Epithelial cell of proximal tubule (primary cell): Measurements from ENCODE around the gene HTR3C. TPM values are rescaled to one million over a fixed set of nuclear protein-coding genes. Genes with fewer than 3 reads are reported as not detected.
A peak's percentile ranks its signal among the peaks of the same experiment; 100 is the strongest.
"Not testable (repeated sequence)": the region's sequence is repeated elsewhere in the genome, so short reads cannot be mapped to it uniquely, and the experiment has no call there.

Source experiments
- DNase-seq: peaks from one replicate; pipeline ENCODE4 v3.0.0-alpha.2; 2011; ENCODE audit warnings: low read depth
- H3K4me3 ChIP-seq: 2 replicates; pipeline ENCODE4 v1.5.1; 2011; ENCODE audit warnings: low read depth, mild to moderate bottlenecking, low read length
- total RNA-seq: library from RNA; depleted of rRNA; stranded (reverse); fragments of >200 nt; gene quantifications from 2 replicates; pipeline ENCODE4 v1.2.3, GENCODE V29; 2015
- TF ChIP-seq, protein P1 (sequence below): conservative IDR thresholded peaks from 2 replicates; pipeline ENCODE4 v1.5.1; 2012; ENCODE audit warnings: low read depth, mild to moderate bottlenecking, low read length

HTR3C gene
- total RNA-seq, 1 donor from 2014 or later, result not detected

DNA sequence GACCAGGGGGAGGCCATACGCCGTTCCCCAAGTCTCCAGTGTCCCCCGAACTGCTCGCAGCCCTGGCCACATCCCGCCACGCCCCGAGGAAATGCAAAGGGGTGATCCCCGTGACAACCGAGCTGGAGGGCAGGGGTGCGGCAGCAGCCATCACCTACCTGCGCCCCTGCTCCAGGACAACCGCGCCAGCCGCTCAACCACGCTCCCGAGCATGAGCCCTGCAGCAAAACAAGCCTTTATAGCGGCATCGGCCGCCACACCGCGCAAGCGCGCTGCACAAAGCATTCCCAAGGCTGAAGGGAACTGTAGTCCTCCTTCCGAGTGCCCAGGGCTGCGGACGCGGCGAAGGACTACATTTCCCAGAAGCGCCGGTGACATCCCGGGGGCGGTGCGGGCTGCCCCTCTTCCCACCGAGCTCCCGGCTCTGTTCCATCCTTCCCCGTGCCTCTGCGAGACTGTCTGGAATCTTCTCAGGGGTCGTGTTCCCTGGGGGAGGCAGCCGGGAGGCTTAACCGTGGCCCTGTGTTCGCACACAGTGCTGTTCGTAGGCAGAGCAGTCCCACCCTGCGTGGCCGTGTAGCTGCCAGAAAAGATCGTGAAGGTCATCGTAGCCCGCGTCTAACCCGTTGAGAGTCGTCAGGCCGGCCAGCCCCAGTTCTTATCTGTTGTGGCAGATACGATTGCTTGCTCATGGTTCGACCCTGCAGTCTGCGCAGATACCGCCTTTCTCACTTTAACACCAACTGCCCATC, 35.0 kb upstream of the HTR3C start, which contains the start of gene ABCC5:
Gene ABCC5, minus strand, starts transcription at position 213 of the 752 bp plus-strand sequence. CDS start 3,492 bp downstream, outside the sequence.
- TF ChIP-seq, protein P1, sequence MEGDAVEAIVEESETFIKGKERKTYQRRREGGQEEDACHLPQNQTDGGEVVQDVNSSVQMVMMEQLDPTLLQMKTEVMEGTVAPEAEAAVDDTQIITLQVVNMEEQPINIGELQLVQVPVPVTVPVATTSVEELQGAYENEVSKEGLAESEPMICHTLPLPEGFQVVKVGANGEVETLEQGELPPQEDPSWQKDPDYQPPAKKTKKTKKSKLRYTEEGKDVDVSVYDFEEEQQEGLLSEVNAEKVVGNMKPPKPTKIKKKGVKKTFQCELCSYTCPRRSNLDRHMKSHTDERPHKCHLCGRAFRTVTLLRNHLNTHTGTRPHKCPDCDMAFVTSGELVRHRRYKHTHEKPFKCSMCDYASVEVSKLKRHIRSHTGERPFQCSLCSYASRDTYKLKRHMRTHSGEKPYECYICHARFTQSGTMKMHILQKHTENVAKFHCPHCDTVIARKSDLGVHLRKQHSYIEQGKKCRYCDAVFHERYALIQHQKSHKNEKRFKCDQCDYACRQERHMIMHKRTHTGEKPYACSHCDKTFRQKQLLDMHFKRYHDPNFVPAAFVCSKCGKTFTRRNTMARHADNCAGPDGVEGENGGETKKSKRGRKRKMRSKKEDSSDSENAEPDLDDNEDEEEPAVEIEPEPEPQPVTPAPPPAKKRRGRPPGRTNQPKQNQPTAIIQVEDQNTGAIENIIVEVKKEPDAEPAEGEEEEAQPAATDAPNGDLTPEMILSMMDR, result no peak
- DNase-seq, result no peak
- peak within 1 kb of the TSS; percentile 91 for H3K4me3 ChIP-seq

DNA sequence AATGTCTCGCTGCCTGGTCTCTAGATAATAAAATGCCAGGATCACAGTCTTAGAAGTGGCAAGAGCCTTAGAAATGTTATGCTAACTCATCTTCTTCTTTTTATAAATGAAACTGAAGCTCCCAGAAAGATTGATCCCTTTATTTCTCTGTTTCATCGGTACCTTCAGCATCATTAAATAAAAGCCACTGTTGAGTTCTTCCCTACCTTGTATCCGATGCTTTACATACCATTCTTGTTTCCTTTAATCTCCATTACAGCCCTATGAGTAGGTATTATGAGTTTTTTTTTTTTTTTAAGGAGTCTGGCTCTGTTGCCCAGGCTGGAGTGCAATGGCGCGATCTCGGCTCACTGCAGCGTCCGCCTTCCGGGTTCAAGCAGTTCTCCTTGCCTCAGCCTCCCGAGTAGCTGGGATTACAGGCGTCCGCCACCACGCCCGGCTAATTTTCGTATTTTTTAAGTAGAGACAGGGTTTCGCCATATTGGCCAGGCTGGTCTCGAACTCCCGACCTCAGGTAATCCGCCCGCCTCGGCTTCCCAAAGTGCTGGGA, 34.3 kb upstream of the HTR3C start:
- TF ChIP-seq, protein P1, result no peak
- H3K4me3 ChIP-seq, result peak overlapping the region; percentile 91
- DNase-seq, result no peak

DNA sequence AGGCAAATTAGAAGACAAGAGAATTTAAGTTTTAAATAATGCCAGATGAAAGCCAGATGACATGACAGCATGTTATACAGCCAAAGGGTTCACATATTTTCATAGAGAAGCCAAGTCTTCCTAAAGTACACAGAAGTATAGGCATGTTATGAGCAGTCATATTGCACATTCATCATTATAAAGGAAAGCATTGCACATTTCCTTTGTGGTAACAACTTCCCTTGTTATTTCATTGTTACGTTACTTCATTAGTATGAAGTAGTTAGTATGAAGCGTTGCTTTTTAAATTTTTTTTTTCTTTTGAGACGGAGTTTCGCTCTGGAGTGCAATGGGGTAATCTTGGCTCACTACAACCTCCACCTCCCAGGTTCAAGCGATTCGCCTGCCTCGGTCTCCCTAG, 30.5 kb upstream of the HTR3C start:
- no peak overlapping the region for H3K4me3 ChIP-seq
- TF ChIP-seq, protein P1, result no peak
- no peak for DNase-seq

DNA sequence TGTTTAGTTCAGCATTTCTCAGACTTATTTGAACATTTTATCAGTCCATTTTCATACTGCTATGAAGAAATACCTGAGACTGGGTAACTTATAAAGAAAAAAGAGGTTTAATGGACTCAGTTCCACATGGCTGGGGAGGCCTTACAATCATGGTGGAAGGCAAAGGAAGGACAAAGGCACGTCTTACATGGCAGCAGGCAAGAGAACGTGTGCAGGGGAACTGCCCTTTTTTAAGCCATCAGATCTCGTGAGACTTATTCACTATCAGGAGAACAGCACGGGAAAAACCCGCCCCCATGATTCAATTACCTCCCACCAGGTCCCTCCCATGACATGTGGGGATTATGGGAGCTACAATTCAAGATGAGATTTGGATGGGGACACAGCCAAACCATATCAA, 27.6 kb upstream of the HTR3C start:
- DNase-seq, H3K4me3 ChIP-seq: not testable (repeated sequence)

DNA sequence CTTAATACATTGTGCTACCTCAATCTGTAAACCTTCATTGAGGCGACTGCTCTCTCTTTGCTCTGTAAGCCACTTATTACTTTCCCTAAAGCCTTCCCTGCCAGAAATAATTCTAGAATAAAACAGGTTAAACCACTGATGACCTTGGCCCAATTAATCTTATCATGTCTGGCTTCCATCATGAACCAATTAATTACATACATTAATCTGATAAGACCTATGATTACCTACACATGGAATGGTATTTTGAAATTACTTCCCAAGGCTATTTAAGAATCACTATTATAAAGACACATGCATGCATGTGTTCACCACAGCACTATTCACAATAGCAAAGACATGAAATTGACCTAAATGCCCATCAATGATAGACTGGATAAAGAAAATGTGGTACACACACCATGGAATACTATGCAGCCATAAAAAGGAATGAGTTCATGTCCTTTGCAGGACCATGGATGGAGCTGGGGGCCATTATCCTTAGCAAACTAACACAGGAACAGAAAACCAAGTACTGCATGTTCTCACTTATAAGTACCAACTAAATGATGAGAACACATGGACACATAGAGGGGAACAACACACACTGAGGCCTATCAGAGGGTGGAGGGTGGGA, 24.5 kb upstream of the HTR3C start:
- not testable (repeated sequence) for H3K4me3 ChIP-seq, DNase-seq

DNA sequence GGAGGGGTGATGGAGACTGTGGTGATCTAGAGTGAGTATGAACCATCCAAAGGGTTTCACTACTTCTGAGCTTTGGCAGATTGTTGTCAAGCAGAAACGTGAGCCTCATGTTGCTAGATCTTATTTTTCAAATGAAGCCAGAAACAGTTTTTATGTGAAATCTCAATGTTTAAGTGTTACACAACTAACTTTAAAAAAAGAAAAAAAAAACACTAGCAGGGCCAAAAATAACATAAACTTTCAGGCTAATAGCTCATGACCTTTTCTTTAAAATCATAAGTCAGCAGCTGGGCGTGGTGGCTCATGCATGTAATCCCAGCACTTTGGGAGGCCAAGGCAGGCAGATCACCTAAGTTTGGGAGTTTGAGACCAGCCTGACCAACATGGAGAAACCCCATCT, 23.4 kb upstream of the HTR3C start:
- TF ChIP-seq, protein P1, result no peak
- DNase-seq, result no peak
- no peak overlapping the region for H3K4me3 ChIP-seq

DNA sequence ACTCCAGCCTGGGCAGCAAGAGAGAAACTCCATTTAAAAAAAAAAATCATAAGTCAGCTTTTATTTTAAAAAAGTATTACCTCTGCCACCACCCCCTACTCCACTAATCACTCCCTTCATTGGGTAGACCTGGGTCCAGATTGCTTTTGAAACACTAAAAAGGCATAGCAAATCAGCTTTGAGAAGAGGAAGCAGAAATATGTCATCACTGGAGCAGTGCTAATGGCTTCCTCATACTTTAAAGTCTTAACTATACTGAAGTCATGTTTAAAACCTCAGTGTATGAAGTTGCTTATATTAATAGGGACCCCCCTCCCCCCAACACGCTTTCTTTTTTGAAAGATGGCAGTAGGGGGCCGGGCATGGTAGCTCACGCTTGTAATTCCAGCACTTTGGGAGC, 22.3 kb upstream of the HTR3C start:
- DNase-seq, result no peak
- no peak overlapping the region for H3K4me3 ChIP-seq
- TF ChIP-seq, protein P1, result no peak
